Stimulated activated CD8-positive, alpha-beta memory T cell treated with anti-CD3 and anti-CD28 coated beads, Interleukin-7, amount 100 ng/mL, for 1 hour (primary cell): ENCODE measurements around the gene CERKL.
A peak's percentile ranks its signal among the peaks of the same experiment; 100 is the strongest.

ENCODE experiments used
- DNase-seq, 2 donors: peaks; one replicate each; pipeline ENCODE4 v3.0.0-alpha.2; 2020; ENCODE audit warnings: low read depth in 2 of 2

Gene CERKL

GRCh38 chr2:181677912-181678586, 21.1 kb upstream of the CERKL start:
- DNase-seq = peak in 1 of 2 donors; percentile 19

- DNase-seq = no peak
These were observed 18.3 kb upstream of the CERKL start for GRCh38 chr2:181675254-181675653.

- DNase-seq = no peak
These were observed 17.6 kb upstream of the CERKL start for GRCh38 chr2:181674461-181674860.

GRCh38 chr2:181673173-181673572, 16.3 kb upstream of the CERKL start:
- DNase-seq = no peak

- no peak for DNase-seq
These were observed 15.5 kb upstream of the CERKL start for GRCh38 chr2:181672255-181673008.

GRCh38 chr2:181670632-181671031, 13.7 kb upstream of the CERKL start:
- no peak for DNase-seq

- no peak for DNase-seq
These were observed 10.3 kb upstream of the CERKL start for GRCh38 chr2:181667234-181667633.

GRCh38 chr2:181662287-181662686, 5.4 kb upstream of the CERKL start:
- no peak for DNase-seq

GRCh38 chr2:181660181-181660580, 3.3 kb upstream of the CERKL start:
- no peak for DNase-seq

- no peak for DNase-seq
These were observed 1.5 kb upstream of the CERKL start for GRCh38 chr2:181658444-181658843.

GRCh38 chr2:181657379-181657778, 474 bp upstream of the CERKL start:
- no peak for DNase-seq

- DNase-seq = no peak
These were observed 1.4 kb downstream of the CERKL start for GRCh38 chr2:181655519-181655918.

GRCh38 chr2:181649436-181649979, 7.4 kb downstream of the CERKL start:
- DNase-seq = no peak

- DNase-seq = no peak
These were observed 8.3 kb downstream of the CERKL start for GRCh38 chr2:181648478-181649155.

GRCh38 chr2:181646415-181646987, 10.4 kb downstream of the CERKL start:
- no peak for DNase-seq

- DNase-seq = no peak
These were observed 13.8 kb downstream of the CERKL start for GRCh38 chr2:181643151-181643550.

- DNase-seq = no peak
These were observed 14.8 kb downstream of the CERKL start for GRCh38 chr2:181642086-181642485.

GRCh38 chr2:181639686-181640085, 17.2 kb downstream of the CERKL start:
- no peak for DNase-seq

- no peak for DNase-seq
These were observed 24.0 kb downstream of the CERKL start for GRCh38 chr2:181632733-181633401.

GRCh38 chr2:181628590-181629585, 28.0 kb downstream of the CERKL start:
- DNase-seq = no peak
